Ovary (tissue), 9 donors: ENCODE data around the gene COL4A1. TPM values are rescaled to one million over a fixed set of nuclear protein-coding genes. Genes with fewer than 3 reads are reported as not detected.

Experiments used
- DNase-seq, 5 donors: peaks; one replicate each; pipeline ENCODE4 v3.0.0-alpha.2; 2019 to 2020
- H3K27ac ChIP-seq, 2 donors: fragments of 200-600 bp; one replicate each; pipeline versions ENCODE4 v1.5.1 to v1.8.0; 2019 to 2022
- H3K27me3 ChIP-seq: fragments of 200-600 bp; one replicate; pipeline ENCODE4 v1.8.0; 2022
- H3K36me3 ChIP-seq: fragments of 200-600 bp; sonication (generic); one replicate; pipeline ENCODE4 v1.5.1; 2019
- H3K4me1 ChIP-seq: one replicate; pipeline ENCODE4 v1.8.1; 2013; ENCODE audit warnings: mild to moderate bottlenecking, moderate library complexity; ENCODE audit not compliant: insufficient read depth
- H3K4me3 ChIP-seq: fragments of 200-600 bp; sonication (generic); one replicate; pipeline ENCODE4 v1.5.1; 2017
- H3K9me3 ChIP-seq, 2 donors: fragments of 200-600 bp in 1 of 2; sonication (generic) in 1 of 2; one replicate each; pipeline versions ENCODE4 v1.5.1 to v1.8.1; 2013 to 2019; ENCODE audit warnings: mild to moderate bottlenecking in 1 of 2, moderate library complexity in 1 of 2
- CTCF ChIP-seq, 3 donors: fragments of 450-650 bp in 2 of 3; fragments of 200-600 bp in 1 of 3; IDR thresholded peaks; one replicate each; pipeline versions ENCODE4 v1.5.1 to v1.8.0; 2016 to 2022; ENCODE audit warnings: antibody characterized with exemption in 3 of 3, mild to moderate bottlenecking in 1 of 3
- EP300 ChIP-seq: sonication (generic); formaldehyde crosslinking; IDR thresholded peaks from one replicate; pipeline ENCODE4 v1.6.1; 2017; ENCODE audit warnings: antibody characterized with exemption
- POLR2A ChIP-seq: fragments of 450-650 bp; IDR thresholded peaks from one replicate; pipeline ENCODE4 v1.6.1; 2017; ENCODE audit warnings: antibody characterized with exemption, mild to moderate bottlenecking, moderate library complexity
- WGBS, 3 donors: extraction: QIAGEN DNeasy Blood & Tissue Kit in 1 of 3; methylation state at CpG; one replicate each; pipeline versions ENCODE4 v1.1.5 to v1.1.7; 2013 to 2017; 5-methylcytosine and 5-hydroxymethylcytosine counted together
- intact Hi-C, 4 donors: fragments of 100-400 bp; cut with DNase I; formaldehyde crosslinking; loops; one replicate each; pipeline versions ENCODE4 v1.11.0 to v1.15.1; 2022 to 2023
- polyA plus RNA-seq, 2 donors: library from polyadenylated mRNA; stranded (reverse); fragments of 200-250 nt in 1 of 2; fragments of 350-450 nt in 1 of 2; fragmentation: Illumina TruSeq in 1 of 2; extraction: RNeasy Lipid Tissue Mini Kit (QIAGEN cat#74804) in 1 of 2; gene quantifications; one replicate each; pipeline ENCODE4 v1.2.3, GENCODE V29; 2013 to 2014
- total RNA-seq, 7 donors: library from RNA; depleted of rRNA in 2 of 7; stranded (reverse); fragments of >200 nt in 2 of 7; fragmentation: NEBNext Ultra II Directional in 3 of 7; extraction: Animal tissue kit (Norgen Biotek cat#: 25700) in 3 of 7; gene quantifications; one replicate each; pipeline versions ENCODE4 v1.1.0 to v1.2.4, GENCODE V29; 2016 to 2023
- donor health status: DM: no; HTN: no; CAD: no; lungs with moderate emphysema.
- donor health status: DM: no; HTN: no; CAD: no.
- donor health status: Bipolar disorder and iron deficiency.
- donor health status: DM: yes; HTN: yes; CAD: no.
- donor health status: DM: no; HTN: no; CAD: no.
- donor health status: DM: yes; HTN: yes; CAD: no.

The COL4A1 gene
- total and polyA plus RNA-seq, 9 donors, result 42.3 to 421 (median 87.5) TPM

DNA sequence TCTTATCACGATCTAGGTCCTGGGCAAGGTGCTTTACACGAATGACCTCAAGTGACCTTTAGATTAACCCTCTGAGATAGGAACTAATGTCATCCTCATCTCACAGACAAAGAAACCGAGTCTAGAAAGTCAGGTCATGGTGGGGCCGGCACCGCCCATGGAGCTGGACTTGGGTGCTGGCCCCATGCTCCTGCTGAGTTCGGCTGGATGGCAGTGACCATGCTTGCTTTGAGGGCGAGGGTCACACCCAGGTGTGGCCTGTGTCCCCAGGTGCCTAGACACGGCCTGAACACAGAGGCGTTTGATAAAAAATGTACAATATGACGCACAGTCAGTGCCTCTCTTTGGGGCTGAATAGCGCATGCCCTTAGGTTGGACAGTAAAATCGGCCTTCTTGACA, 26.9 kb upstream of the COL4A1 start:
- H3K9me3 ChIP-seq, result no peaks in the 10 kb centered on the region
- TF ChIP-seq POLR2A, result no peak
- H3K4me3 ChIP-seq, result no peak overlapping the region
- H3K36me3 ChIP-seq, result no peaks in the 10 kb centered on the region
- intact Hi-C loops, result no loop called here
- 94 to 96% (median 94%) methylated on average over 12 of the region's 12 CpGs for WGBS, 3 donors
- H3K4me1 ChIP-seq, result peaks cover 34% of the 10 kb centered on the region
- H3K27me3 ChIP-seq, result no peaks in the 10 kb centered on the region
- DNase-seq, result peak in 1 of 5 donors; percentile 16
- no peak overlapping the region for H3K27ac ChIP-seq

- Histone ChIP-seq H3K4me1 (peaks cover 27% of the 10 kb centered on the region), H3K36me3 (no peaks in the 10 kb centered on the region), H3K9me3 (no peaks in the 10 kb centered on the region), H3K27ac (no peak overlapping the region), H3K27me3 (no peaks in the 10 kb centered on the region), H3K4me3 (no peak overlapping the region)
- intact Hi-C loops, result no loop called here
- DNase-seq, result peak in 1 of 5 donors; percentile 11
- TF ChIP-seq EP300, result no peak
- no peak for TF ChIP-seq POLR2A
- no peak for TF ChIP-seq CTCF (IDR thresholded peaks at IDR 0.05)
- 64 to 89% (median 72%) methylated on average over 2 of the region's 2 CpGs for WGBS, 3 donors
Measured at GRCh38 chr13:110332750-110333149, 25.8 kb upstream of the COL4A1 start.

DNA sequence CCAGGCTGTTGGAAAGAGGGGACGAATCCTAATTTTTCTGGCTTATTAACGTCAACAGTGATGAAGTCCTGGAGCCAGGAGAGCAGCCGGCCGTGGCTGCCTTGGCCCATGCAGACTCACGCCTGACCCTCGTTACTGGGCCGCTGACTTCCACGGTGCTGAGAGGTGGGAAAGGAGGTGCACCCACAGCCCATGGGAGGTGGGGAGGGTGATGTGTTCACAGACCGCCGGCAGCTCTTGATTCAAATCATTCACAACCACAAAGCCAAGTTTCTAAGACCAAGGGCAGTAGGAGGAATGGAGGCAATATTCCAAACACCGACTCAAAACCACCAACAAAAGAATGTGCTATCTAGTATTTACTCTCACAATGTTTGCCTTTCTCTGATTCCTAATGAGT, 24.4 kb upstream of the COL4A1 start:
- Histone ChIP-seq H3K36me3 (no peaks in the 10 kb centered on the region), H3K9me3 (no peaks in the 10 kb centered on the region), H3K4me1 (peaks cover 15% of the 10 kb centered on the region), H3K4me3 (no peak overlapping the region), H3K27me3 (no peaks in the 10 kb centered on the region), H3K27ac (peak overlapping the region in 1 of 2 donors; percentile 92)
- 8 to 24% (median 9%) methylated on average over 11 of the region's 11 CpGs for WGBS, 3 donors
- TF ChIP-seq POLR2A, result no peak
- TF ChIP-seq CTCF (IDR thresholded peaks at IDR 0.05), result no peak
- TF ChIP-seq EP300, result no peak
- intact Hi-C loops, result no loop called here
- peak in 4 of 5 donors; percentile 50 to 74 (median 70) for DNase-seq

DNA sequence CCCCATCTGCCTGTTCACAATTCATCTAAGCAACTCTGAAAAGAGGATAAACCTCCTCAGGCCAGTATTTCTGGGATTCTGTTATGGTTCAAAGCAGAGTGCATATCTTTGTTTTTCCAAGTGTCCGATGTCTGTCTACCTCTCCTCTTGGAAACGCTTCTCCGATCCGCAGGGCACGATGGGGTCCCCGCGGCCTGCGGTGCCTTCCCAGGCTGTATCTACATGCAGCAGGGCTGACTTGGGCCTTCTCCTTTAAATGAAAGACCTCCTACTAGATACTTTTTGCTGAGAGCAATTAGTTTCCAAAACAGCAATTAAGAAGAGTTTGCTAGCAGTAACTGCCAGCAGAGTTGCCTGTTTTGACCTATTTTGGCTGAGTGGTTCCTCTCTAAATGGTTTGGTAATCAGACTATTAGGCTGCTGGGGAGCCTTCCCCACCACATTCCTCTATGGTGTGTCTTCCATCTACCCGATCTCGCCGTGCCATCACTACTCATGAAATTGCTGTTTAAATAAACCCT, 23.6 kb upstream of the COL4A1 start:
- peak in 1 of 5 donors; percentile 58 for DNase-seq
- intact Hi-C loops, result no loop called here
- TF ChIP-seq POLR2A, result no peak
- TF ChIP-seq EP300, result no peak
- TF ChIP-seq CTCF (IDR thresholded peaks at IDR 0.05), result no peak
- H3K4me1 ChIP-seq, result peaks cover 14% of the 10 kb centered on the region
- no peaks in the 10 kb centered on the region for H3K27me3 ChIP-seq
- H3K36me3 ChIP-seq, result no peaks in the 10 kb centered on the region
- no peaks in the 10 kb centered on the region for H3K9me3 ChIP-seq
- 24 to 28% (median 25%) methylated on average over 11 of the region's 11 CpGs for WGBS, 3 donors
- peak overlapping the region in 1 of 2 donors; percentile 92 for H3K27ac ChIP-seq
- H3K4me3 ChIP-seq, result no peak overlapping the region

DNA sequence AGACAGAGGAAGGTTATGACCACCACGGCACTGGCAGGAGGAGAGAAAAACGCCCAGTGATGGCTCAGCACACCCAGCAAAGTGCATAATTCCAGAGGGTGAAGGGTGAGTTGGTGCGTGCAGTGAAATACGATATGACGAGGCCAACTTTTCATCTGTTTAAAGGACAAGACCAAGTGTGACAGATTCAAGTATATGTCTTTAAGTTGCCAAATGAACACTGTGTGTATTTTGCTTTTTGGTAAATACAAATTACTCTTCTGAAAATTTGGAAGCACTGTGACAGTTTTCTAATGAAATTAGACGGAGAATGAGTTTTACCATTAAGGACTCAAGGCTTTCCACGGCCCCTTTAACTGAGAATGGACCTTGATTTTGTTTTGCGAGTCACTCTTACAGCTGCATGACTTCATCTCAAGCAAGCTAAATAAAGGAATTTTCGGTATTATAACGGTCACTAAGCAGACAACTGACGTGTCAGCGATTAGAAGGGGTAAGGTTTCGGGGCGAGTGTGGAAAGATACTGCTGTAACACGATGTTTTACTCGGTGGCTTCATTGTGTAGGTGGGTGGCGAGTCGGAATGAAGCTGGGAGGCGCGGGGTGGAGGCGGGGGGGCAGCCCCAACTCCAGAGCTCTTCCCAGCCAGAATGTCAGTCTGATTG, 23.0 kb upstream of the COL4A1 start:
- Histone ChIP-seq H3K4me3 (no peak overlapping the region), H3K4me1 (peaks cover 14% of the 10 kb centered on the region), H3K27me3 (no peaks in the 10 kb centered on the region), H3K9me3 (no peaks in the 10 kb centered on the region), H3K36me3 (no peaks in the 10 kb centered on the region), H3K27ac (peak overlapping the region in 1 of 2 donors; percentile 92)
- WGBS, 3 donors, result 26 to 52% (median 41%) methylated on average over 21 of the region's 21 CpGs
- TF ChIP-seq POLR2A, result no peak
- no peak for TF ChIP-seq EP300
- TF ChIP-seq CTCF (IDR thresholded peaks at IDR 0.05), result no peak
- intact Hi-C loops, result no loop called here
- DNase-seq, result no peak
